Thoracic aorta (tissue), 2 donors: ENCODE measurements around the gene ARFGAP1. TPM values are rescaled to one million over a fixed set of nuclear protein-coding genes. Genes with fewer than 3 reads are reported as not detected.

Experiments
- ATAC-seq: fragments of 150-250 bp; one replicate; pipeline ENCODE4 v1.8.0; 2017; ENCODE audit warnings: low read depth; ENCODE audit not compliant: insufficient number of reproducible peaks, low FRiP score
- DNase-seq: peaks from one replicate; pipeline ENCODE4 v3.0.0-alpha.2; 2020; ENCODE audit warnings: low spot score
- H3K27ac ChIP-seq, 2 donors: fragments of 200-600 bp; sonication (generic); 1 replicate in 1 of 2; 2 replicates in 1 of 2; pipeline ENCODE4 v1.5.1; 2016; ENCODE audit warnings: mild to moderate bottlenecking in 2 of 2, moderate library complexity in 2 of 2
- H3K27me3 ChIP-seq: fragments of 200-600 bp; sonication (generic); replicated peaks from 2 replicates; pipeline ENCODE4 v1.6.0; 2016; ENCODE audit warnings: mild to moderate bottlenecking; ENCODE audit not compliant: insufficient read depth
- H3K36me3 ChIP-seq: fragments of 200-600 bp; sonication (generic); one replicate; pipeline ENCODE4 v1.5.1; 2016
- H3K4me1 ChIP-seq, 2 donors: fragments of 200-600 bp; sonication (generic); 1 replicate in 1 of 2; 2 replicates in 1 of 2; pipeline versions ENCODE4 v1.5.1 to v1.6.0; 2016; ENCODE audit warnings: low read depth in 2 of 2, mild to moderate bottlenecking in 1 of 2; ENCODE audit not compliant: control insufficient read depth in 1 of 2
- H3K4me3 ChIP-seq: fragments of 200-600 bp; sonication (generic); 2 replicates; pipeline ENCODE4 v1.5.1; 2016; ENCODE audit warnings: mild to moderate bottlenecking
- H3K9me3 ChIP-seq: fragments of 200-600 bp; sonication (generic); 2 replicates; pipeline ENCODE4 v1.5.1; 2016
- total RNA-seq, 2 donors: library from RNA; depleted of rRNA; stranded (reverse); fragments of >200 nt; gene quantifications; one replicate each; pipeline versions ENCODE4 v1.1.0 to v1.2.3, GENCODE V29; 2016
- TF ChIP-seq, protein P1 (sequence below): fragments of 200-600 bp; sonication (generic); IDR thresholded peaks from one replicate; pipeline ENCODE4 v1.5.1; 2019; ENCODE audit warnings: antibody characterized with exemption

Gene ARFGAP1
- total RNA-seq, 2 donors from 2014 or later: 110 to 119 TPM

DNA sequence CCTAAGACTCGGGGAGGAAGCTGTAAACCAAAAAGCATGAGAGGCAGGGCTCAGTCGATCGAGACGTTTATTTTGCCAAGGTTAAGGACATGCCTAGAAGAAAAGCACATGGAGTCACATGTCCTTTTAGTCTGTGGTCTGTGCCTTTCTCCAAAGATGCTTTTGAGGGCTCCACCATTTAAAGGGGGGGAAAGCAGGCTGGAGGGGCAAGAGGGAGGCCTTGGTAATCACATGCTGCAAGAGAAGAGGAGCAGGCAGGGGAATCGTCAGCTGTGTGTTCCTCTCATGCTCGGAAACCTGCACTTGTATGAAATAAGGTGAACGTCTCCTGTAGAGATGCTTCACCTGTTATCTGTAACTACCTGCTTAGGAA, 47.5 kb upstream of the ARFGAP1 start:
- DNase-seq: no peak
- TF ChIP-seq, protein P1, sequence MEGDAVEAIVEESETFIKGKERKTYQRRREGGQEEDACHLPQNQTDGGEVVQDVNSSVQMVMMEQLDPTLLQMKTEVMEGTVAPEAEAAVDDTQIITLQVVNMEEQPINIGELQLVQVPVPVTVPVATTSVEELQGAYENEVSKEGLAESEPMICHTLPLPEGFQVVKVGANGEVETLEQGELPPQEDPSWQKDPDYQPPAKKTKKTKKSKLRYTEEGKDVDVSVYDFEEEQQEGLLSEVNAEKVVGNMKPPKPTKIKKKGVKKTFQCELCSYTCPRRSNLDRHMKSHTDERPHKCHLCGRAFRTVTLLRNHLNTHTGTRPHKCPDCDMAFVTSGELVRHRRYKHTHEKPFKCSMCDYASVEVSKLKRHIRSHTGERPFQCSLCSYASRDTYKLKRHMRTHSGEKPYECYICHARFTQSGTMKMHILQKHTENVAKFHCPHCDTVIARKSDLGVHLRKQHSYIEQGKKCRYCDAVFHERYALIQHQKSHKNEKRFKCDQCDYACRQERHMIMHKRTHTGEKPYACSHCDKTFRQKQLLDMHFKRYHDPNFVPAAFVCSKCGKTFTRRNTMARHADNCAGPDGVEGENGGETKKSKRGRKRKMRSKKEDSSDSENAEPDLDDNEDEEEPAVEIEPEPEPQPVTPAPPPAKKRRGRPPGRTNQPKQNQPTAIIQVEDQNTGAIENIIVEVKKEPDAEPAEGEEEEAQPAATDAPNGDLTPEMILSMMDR: no peak
- Histone ChIP-seq H3K4me3 (no peak overlapping the region), H3K27ac (no peak overlapping the region), H3K9me3 (no peaks in the 10 kb centered on the region), H3K36me3 (no peaks in the 10 kb centered on the region), H3K4me1 (peaks cover 0 to 9% of the 10 kb centered on the region in 2 donors), H3K27me3 (no peaks in the 10 kb centered on the region)
- no peak for ATAC-seq

DNA sequence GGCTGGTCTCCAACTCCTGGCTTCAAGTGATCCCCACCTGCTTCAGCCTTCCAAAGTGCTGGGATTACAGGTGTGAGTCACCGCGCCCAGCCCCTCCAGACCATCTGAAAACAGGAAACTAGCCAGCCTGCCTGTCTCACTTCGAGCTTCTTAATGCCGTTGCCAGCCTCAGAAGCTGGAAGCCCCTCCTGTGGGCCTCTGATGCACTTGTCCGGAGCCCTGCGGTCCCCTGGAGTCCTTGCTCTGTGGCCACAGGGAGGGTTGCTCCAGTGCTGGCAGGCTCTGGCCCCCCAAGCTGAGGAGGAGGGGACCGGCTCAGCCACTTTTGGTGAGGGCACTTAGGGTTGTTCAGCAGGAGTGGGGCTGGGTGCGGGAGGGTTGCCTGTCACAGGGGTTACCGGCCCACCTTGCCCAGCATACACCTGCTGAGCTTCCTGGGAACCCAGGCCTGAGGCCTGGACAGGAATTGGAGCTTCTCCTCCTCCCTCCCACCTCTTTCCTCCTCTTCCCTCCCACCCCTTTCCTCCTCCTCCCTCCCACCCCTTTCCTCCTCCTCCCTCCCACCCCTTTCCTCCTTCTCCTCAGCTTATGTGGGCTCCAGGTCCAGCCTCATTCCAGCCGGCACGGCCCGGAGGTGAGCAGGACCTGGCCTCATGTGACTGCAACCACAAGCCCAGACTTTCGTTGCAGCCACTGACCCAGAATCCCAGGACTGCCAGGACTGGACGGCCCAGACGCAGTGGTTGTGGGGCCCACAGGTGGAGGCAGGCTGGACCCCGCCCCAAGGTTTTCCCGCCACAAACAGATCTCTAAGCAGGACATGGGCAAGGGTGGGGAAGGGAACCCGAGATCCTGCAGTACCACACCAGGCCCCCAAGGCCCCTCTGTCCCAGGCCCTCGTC, 46.3 kb upstream of the ARFGAP1 start:
- no peaks in the 10 kb centered on the region for H3K36me3 ChIP-seq
- ATAC-seq (no peak), DNase-seq (no peak)
- no peaks in the 10 kb centered on the region for H3K27me3 ChIP-seq
- TF ChIP-seq, protein P1: no peak
- H3K4me1 ChIP-seq: peaks cover 0 to 9% of the 10 kb centered on the region in 2 donors
- no peak overlapping the region for H3K4me3 ChIP-seq
- H3K27ac ChIP-seq: no peak overlapping the region
- H3K9me3 ChIP-seq: no peaks in the 10 kb centered on the region

DNA sequence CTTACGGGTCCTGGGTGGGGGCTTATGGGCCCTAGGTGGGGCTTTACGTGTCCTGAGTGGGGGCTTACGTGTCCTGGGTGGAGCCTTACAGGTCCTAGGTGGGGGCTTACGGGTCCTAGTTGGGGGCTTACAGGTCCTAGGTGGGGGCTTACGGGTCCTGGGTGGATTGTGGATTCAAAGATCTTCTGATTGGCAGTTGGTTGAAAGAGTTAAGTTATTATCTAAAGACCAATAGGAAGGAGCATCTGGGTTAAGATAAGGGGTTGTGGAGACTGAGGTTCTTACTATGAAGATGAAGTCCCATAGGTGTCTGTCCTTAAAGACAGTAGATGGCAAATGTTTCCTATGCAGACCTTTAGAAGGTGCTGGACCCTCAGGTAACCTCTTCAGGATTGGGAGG, 45.4 kb upstream of the ARFGAP1 start:
- Histone ChIP-seq H3K27me3 (no peaks in the 10 kb centered on the region), H3K4me3 (no peak overlapping the region), H3K9me3 (no peaks in the 10 kb centered on the region), H3K36me3 (no peaks in the 10 kb centered on the region), H3K4me1 (peaks cover 0 to 9% of the 10 kb centered on the region in 2 donors), H3K27ac (no peak overlapping the region)
- TF ChIP-seq, protein P1: no peak
- no peak for DNase-seq
- no peak for ATAC-seq

DNA sequence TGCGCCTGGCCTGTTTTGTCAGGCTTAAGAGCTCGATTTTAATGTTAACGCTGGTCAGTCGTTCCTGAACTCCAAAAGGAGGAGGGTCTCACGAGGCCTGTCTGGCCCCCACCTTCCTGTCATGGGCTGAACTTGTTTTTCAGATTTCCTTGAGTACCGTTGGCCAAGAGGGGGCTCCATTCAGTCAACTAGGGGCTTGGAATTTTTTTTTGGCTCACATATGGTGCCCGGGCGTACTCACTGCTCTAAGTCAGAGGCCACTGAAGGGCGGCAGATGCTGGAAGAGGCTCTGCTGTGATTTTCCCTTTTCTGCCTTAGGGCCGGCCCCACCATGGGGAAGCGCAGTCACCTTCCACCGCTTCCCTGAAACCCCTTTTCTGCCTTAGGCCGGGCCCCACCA, 43.8 kb upstream of the ARFGAP1 start:
- Histone ChIP-seq H3K27me3 (no peaks in the 10 kb centered on the region), H3K27ac (no peak overlapping the region), H3K4me3 (no peak overlapping the region), H3K36me3 (no peaks in the 10 kb centered on the region), H3K4me1 (peaks cover 0 to 9% of the 10 kb centered on the region in 2 donors), H3K9me3 (no peaks in the 10 kb centered on the region)
- TF ChIP-seq, protein P1: no peak
- DNase-seq (no peak), ATAC-seq (no peak)

DNA sequence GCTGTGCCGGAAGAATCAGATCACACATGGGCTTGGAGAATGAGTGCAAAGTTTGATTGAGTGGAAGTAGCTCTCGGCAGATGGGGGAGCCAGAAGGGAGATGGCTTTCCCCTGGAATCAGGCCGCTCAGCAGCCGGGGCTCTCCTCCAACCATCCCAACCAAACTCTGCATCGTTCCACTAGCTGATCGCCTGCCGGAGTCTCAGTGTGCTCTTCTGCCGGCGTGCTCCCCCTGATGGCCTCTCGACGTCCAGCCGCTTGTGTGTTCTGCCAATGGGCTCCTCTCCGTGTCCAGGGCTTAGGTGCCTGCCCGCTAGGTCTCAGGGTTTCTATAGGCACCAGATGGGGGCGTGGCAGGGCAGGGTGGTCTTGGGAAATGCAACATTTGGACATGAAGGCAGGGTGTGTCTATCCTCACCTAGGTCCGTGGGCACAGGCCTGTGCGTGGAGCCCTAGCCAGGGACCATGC, 41.8 kb upstream of the ARFGAP1 start:
- Histone ChIP-seq H3K4me3 (no peak overlapping the region), H3K9me3 (no peaks in the 10 kb centered on the region), H3K27ac (no peak overlapping the region), H3K27me3 (no peaks in the 10 kb centered on the region), H3K4me1 (no peaks in the 10 kb centered on the region), H3K36me3 (no peaks in the 10 kb centered on the region)
- TF ChIP-seq, protein P1: peak; percentile 25
- ATAC-seq (no peak), DNase-seq (no peak)
